WTC11 (cell line): ENCODE measurements around the gene ILF2.

ENCODE experiments used
- ATF1 ChIP-seq: sonication (generic); formaldehyde crosslinking; IDR thresholded peaks from 2 replicates; pipeline ENCODE4 v1.8.1; 2023; ENCODE audit warnings: mild to moderate bottlenecking, moderate library complexity, missing genetic modification reagents
- ETV6 ChIP-seq: sonication (generic); formaldehyde crosslinking; IDR thresholded peaks from 2 replicates; pipeline ENCODE4 v1.8.1; 2022; ENCODE audit warnings: mild to moderate bottlenecking, missing genetic modification reagents
- ZNF232 ChIP-seq: sonication (generic); formaldehyde crosslinking; IDR thresholded peaks from 2 replicates; pipeline ENCODE4 v1.8.0; 2022; ENCODE audit warnings: mild to moderate bottlenecking, missing genetic modification reagents
- TF ChIP-seq, protein P1 (sequence below): fragments of 200-600 bp; IDR thresholded peaks from 2 replicates; pipeline ENCODE4 v1.8.0; 2022; ENCODE audit warnings: antibody characterized with exemption
- TF ChIP-seq, protein P2 (sequence below): fragments of 250-450 bp; sonication (Bioruptor Pico); IDR thresholded peaks from 2 replicates; pipeline ENCODE4 v2.1.2; 2022; ENCODE audit warnings: mild to moderate bottlenecking, moderate library complexity

DNA sequence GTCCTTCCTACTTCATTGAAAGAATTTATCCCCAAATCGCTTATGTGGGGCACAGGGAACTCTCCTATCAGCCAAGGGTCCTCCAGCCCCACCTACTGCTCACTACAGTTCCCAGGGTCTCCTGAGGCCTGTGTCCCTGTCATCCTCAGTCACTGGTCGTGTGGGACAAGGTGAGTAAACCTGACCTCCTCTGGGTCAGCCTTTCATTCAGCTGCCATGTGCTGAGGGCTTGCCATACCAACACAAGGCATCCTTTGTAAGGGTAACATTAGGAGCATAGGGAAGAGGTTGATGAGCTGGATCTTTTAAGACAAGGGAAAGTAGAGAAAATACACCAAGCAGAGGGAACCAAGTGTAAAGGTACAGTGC is 23.5 kb downstream of the ILF2 start:
- TF ChIP-seq ETV6 (CRISPR knock-in tag) (no peak), ATF1 (no peak), ZNF232 (CRISPR knock-in tag) (no peak)
- TF ChIP-seq, protein P1, sequence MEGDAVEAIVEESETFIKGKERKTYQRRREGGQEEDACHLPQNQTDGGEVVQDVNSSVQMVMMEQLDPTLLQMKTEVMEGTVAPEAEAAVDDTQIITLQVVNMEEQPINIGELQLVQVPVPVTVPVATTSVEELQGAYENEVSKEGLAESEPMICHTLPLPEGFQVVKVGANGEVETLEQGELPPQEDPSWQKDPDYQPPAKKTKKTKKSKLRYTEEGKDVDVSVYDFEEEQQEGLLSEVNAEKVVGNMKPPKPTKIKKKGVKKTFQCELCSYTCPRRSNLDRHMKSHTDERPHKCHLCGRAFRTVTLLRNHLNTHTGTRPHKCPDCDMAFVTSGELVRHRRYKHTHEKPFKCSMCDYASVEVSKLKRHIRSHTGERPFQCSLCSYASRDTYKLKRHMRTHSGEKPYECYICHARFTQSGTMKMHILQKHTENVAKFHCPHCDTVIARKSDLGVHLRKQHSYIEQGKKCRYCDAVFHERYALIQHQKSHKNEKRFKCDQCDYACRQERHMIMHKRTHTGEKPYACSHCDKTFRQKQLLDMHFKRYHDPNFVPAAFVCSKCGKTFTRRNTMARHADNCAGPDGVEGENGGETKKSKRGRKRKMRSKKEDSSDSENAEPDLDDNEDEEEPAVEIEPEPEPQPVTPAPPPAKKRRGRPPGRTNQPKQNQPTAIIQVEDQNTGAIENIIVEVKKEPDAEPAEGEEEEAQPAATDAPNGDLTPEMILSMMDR = no peak
- TF ChIP-seq, protein P2, sequence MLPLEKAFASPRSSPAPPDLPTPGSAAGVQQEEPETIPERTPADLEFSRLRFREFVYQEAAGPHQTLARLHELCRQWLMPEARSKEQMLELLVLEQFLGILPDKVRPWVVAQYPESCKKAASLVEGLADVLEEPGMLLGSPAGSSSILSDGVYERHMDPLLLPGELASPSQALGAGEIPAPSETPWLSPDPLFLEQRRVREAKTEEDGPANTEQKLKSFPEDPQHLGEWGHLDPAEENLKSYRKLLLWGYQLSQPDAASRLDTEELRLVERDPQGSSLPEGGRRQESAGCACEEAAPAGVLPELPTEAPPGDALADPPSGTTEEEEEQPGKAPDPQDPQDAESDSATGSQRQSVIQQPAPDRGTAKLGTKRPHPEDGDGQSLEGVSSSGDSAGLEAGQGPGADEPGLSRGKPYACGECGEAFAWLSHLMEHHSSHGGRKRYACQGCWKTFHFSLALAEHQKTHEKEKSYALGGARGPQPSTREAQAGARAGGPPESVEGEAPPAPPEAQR (CRISPR knock-in tag) = no peak
